Caco-2 (cell line): ENCODE data around the gene LSM14B. TPM values are rescaled to one million over a fixed set of nuclear protein-coding genes. Genes with fewer than 3 reads are reported as not detected.

Experiments used
- BruUV-seq: library from RNA; stranded (reverse); fragments of 400-500 nt; replicated peaks from 2 replicates; lab custom pipeline; 2021; lab: Mats Ljungman, UMichigan
- CTCF ChIA-PET: fragments of 300-600 bp; sonication (Branson Sonifier 250); formaldehyde crosslinking; loops from one replicate; lab custom pipeline; 2022; ENCODE audit warnings: antibody characterized with exemption; lab: Charles Lee
- POLR2A ChIA-PET: fragments of 300-600 bp; sonication (Branson Sonifier 250); formaldehyde crosslinking; loops from one replicate; lab custom pipeline; 2022; ENCODE audit warnings: antibody characterized with exemption; lab: Charles Lee
- DNase-seq, 2 experiments: peaks; one replicate each; pipeline versions ENCODE4 v3.0.0 to v3.0.0-alpha.2; 2020 to 2022
- H3K27me3 ChIP-seq: replicated peaks from 2 replicates; pipeline ENCODE4 v1.6.0; 2011; ENCODE audit warnings: low read length; ENCODE audit not compliant: control insufficient read depth, insufficient read depth
- H3K36me3 ChIP-seq: 2 replicates; pipeline ENCODE4 v1.5.1; 2011; ENCODE audit warnings: low read length; ENCODE audit not compliant: control insufficient read depth, insufficient read depth
- H3K4me1 ChIP-seq: fragments of 250-450 bp; sonication (Bioruptor Pico); 2 replicates; pipeline ENCODE4 v1.5.1; 2020; ENCODE audit warnings: mild to moderate bottlenecking
- H3K4me3 ChIP-seq: 2 replicates; pipeline ENCODE4 v1.5.1; 2011; ENCODE audit warnings: low read depth, mild to moderate bottlenecking, control low read depth, low read length
- H3K9me3 ChIP-seq: fragments of 250-450 bp; sonication (Bioruptor Pico); 2 replicates; pipeline ENCODE4 v1.5.1; 2020; ENCODE audit warnings: mild to moderate bottlenecking, moderate library complexity
- H3K27ac Mint-ChIP-seq: one replicate; pipeline ENCODE4 v1.8.0; 2022; ENCODE audit warnings: mixed read lengths; ENCODE audit not compliant: unreplicated experiment
- H3K27me3 Mint-ChIP-seq: one replicate; pipeline ENCODE4 v1.8.0; 2022; ENCODE audit warnings: mixed read lengths; ENCODE audit not compliant: insufficient read depth, unreplicated experiment
- H3K36me3 Mint-ChIP-seq: one replicate; pipeline ENCODE4 v1.8.0; 2022; ENCODE audit warnings: mild to moderate bottlenecking, mixed read lengths; ENCODE audit not compliant: insufficient read depth, unreplicated experiment
- H3K4me1 Mint-ChIP-seq: one replicate; pipeline ENCODE4 v1.8.0; 2022; ENCODE audit warnings: low read depth, mixed read lengths; ENCODE audit not compliant: unreplicated experiment
- H3K4me3 Mint-ChIP-seq: one replicate; pipeline ENCODE4 v1.8.0; 2022; ENCODE audit warnings: mild to moderate bottlenecking, moderate library complexity, mixed read lengths; ENCODE audit not compliant: unreplicated experiment
- H3K9me3 Mint-ChIP-seq: one replicate; pipeline ENCODE4 v1.8.0; 2022; ENCODE audit warnings: mixed read lengths; ENCODE audit not compliant: unreplicated experiment
- intact Hi-C: fragments of 100-400 bp; cut with micrococcal nuclease; formaldehyde crosslinking; loops from one replicate; pipeline ENCODE4 v1.10.0; 2022; ENCODE audit not compliant: unreplicated experiment
- total RNA-seq: library from RNA; stranded (reverse); gene quantifications from 2 replicates; pipeline ENCODE4 v1.2.3, GENCODE V29; 2022
- TF ChIP-seq, protein P1 (sequence below), 2 experiments: fragments of 200-600 bp in 1 of 2; IDR thresholded peaks; 1 replicate in 1 of 2; 2 replicates in 1 of 2; pipeline versions ENCODE4 v1.5.1 to v1.8.0; 2011 to 2022; ENCODE audit warnings: antibody characterized with exemption in 1 of 2, control low read depth in 1 of 2, inconsistent platforms in 1 of 2, low read depth in 1 of 2, low read length in 1 of 2, mild to moderate bottlenecking in 1 of 2, moderate library complexity in 1 of 2; ENCODE audit not compliant: insufficient read depth in 1 of 2, severe bottlenecking in 1 of 2, unreplicated experiment in 1 of 2

LSM14B gene
- total RNA-seq, 1 experiment from 2014 or later, result 154 TPM

DNA sequence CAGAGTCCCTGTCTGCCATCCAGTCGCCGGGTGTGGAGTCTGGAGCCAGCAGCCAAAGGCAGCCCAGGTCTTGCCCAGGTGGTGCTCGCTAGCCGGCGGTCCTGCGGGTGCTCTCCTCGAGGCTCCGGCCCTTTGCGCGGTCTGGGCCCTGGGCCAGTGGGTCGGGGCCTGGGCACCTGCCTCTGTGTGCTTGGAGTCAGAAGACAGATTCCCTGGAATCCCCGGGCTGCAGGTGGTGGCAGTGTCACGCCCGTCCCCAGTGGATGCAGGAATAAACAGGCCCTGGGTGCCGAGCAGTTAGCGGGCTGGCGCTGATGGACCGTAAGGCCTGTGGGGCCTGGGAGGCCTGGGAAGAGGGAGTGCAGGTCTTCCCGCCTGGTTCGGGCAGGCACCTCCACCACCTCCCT lies 26.6 kb downstream of the LSM14B start:
- TF ChIP-seq, protein P1, sequence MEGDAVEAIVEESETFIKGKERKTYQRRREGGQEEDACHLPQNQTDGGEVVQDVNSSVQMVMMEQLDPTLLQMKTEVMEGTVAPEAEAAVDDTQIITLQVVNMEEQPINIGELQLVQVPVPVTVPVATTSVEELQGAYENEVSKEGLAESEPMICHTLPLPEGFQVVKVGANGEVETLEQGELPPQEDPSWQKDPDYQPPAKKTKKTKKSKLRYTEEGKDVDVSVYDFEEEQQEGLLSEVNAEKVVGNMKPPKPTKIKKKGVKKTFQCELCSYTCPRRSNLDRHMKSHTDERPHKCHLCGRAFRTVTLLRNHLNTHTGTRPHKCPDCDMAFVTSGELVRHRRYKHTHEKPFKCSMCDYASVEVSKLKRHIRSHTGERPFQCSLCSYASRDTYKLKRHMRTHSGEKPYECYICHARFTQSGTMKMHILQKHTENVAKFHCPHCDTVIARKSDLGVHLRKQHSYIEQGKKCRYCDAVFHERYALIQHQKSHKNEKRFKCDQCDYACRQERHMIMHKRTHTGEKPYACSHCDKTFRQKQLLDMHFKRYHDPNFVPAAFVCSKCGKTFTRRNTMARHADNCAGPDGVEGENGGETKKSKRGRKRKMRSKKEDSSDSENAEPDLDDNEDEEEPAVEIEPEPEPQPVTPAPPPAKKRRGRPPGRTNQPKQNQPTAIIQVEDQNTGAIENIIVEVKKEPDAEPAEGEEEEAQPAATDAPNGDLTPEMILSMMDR (IDR thresholded peaks at IDR 0.05; ENCODE audit: insufficient read depth in 1 of 2, low read depth in 1 of 2, low read length in 1 of 2, severe bottlenecking in 1 of 2, unreplicated experiment in 1 of 2), result no peak
- no peak overlapping the region for H3K4me3 ChIP-seq
- intact Hi-C loops, result loop anchor here (10.0 kb wide), 1 partner anchor 256 kb away; the partner anchor contains the start of gene CABLES2
- Mint-ChIP-seq H3K36me3 (peaks cover 61% of the 10 kb centered on the region), H3K9me3 (peaks cover 12% of the 10 kb centered on the region), H3K27me3 (no peaks in the 10 kb centered on the region), H3K4me3 (peak overlapping the region; percentile 34), H3K4me1 (peaks cover 32% of the 10 kb centered on the region), H3K27ac (peak overlapping the region; percentile 73)
- no peaks in the 10 kb centered on the region for H3K9me3 ChIP-seq
- CTCF ChIA-PET, result no interaction called here
- POLR2A ChIA-PET, result interaction anchor here (0.9 kb wide), 1 partner anchor 27 kb away, joined by 5 read pairs; the partner anchor contains the start of gene LSM14B
- peaks cover 2% of the 10 kb centered on the region; the same call in 1 of the 2 replicates for H3K36me3 ChIP-seq
- BruUV-seq, result TSS peak; percentile 89
- no peak for DNase-seq
- H3K27me3 ChIP-seq, result no peaks in the 10 kb centered on the region
- peaks cover 25% of the 10 kb centered on the region for H3K4me1 ChIP-seq

DNA sequence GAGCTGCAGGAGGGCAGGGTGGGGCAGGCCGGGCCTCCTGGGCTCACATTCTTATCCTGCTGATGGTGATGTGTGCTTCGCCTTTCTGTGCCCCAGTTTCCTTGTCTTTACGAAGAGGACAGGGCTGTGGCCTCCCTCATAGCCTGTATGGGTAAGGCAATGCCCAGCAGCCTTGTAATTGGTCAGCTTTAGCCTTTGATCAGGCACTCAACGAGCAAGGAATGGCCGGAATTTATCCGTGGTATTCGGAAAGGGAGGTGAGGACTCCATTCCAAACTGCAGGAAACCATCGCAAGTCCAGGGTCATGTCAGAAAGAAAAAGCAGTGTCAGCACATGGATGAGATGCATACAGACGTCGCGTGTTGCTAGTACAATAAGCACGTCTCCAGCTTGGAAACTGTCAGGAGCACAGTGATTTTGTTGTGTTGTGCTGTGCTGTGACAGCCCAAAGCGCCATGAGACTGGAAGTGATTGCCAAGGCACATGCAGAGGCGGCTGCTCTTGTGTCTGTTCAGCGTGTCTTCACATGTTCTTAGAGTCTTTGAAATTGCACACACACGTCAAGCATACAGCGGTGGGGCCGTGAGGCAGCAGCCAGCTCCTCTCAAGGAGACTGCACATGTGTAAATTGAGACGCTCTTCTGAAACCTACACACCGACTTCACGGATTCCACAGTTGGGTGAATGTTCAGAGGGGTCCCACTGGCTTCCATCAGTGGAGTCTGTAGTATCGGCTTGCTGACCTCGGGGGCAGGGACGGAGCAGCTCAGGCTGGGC lies 27.4 kb downstream of the LSM14B start:
- peak overlapping the region; percentile 34 for H3K4me3 Mint-ChIP-seq
- DNase-seq, result peak; percentile 72 to 87
- intact Hi-C loops, result loop anchor here (10.0 kb wide), 1 partner anchor 255 kb away; the partner anchor contains the start of gene CABLES2
- H3K4me1 ChIP-seq, result peaks cover 22% of the 10 kb centered on the region
- peaks cover 63% of the 10 kb centered on the region for H3K36me3 Mint-ChIP-seq
- H3K27ac Mint-ChIP-seq, result peak overlapping the region; percentile 73
- peaks cover 3% of the 10 kb centered on the region; the same call in 1 of the 2 replicates for H3K36me3 ChIP-seq
- no peaks in the 10 kb centered on the region for H3K9me3 ChIP-seq
- TF ChIP-seq, protein P1 (IDR thresholded peaks at IDR 0.05; ENCODE audit: insufficient read depth in 1 of 2, low read depth in 1 of 2, low read length in 1 of 2, severe bottlenecking in 1 of 2, unreplicated experiment in 1 of 2), result no peak
- POLR2A ChIA-PET, result interaction anchor here (0.9 kb wide), 1 partner anchor 28 kb away, joined by 5 read pairs; the partner anchor contains the start of gene LSM14B
- CTCF ChIA-PET, result no interaction called here
- no peaks in the 10 kb centered on the region for H3K27me3 ChIP-seq
- peaks cover 12% of the 10 kb centered on the region for H3K9me3 Mint-ChIP-seq
- H3K4me3 ChIP-seq, result no peak overlapping the region
- BruUV-seq, result no TSS peak
- H3K4me1 Mint-ChIP-seq, result peaks cover 29% of the 10 kb centered on the region
- H3K27me3 Mint-ChIP-seq, result no peaks in the 10 kb centered on the region

DNA sequence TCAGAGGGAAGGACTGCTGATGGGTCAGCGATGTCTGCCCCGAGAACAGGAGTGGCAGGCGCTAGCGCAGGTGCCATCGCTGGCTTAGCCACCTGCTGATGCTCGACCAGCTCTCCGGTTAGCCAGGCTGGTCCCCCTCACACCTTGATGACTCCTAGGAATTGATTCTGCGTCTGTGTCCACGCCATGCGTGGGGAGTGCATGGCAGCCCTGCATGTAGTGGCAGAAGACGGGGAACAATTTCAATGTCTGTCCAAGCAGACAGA lies 28.0 kb downstream of the LSM14B start:
- H3K4me3 Mint-ChIP-seq, result no peak overlapping the region
- no peaks in the 10 kb centered on the region for H3K9me3 ChIP-seq
- peaks cover 2% of the 10 kb centered on the region; the same call in 1 of the 2 replicates for H3K36me3 ChIP-seq
- H3K9me3 Mint-ChIP-seq, result peaks cover 12% of the 10 kb centered on the region
- intact Hi-C loops, result no loop called here
- TF ChIP-seq, protein P1 (IDR thresholded peaks at IDR 0.05; ENCODE audit: insufficient read depth in 1 of 2, low read depth in 1 of 2, low read length in 1 of 2, severe bottlenecking in 1 of 2, unreplicated experiment in 1 of 2), result no peak
- no peak for DNase-seq
- peaks cover 24% of the 10 kb centered on the region for H3K4me1 Mint-ChIP-seq
- peaks cover 22% of the 10 kb centered on the region for H3K4me1 ChIP-seq
- CTCF ChIA-PET, result no interaction called here
- H3K36me3 Mint-ChIP-seq, result peaks cover 64% of the 10 kb centered on the region
- peak overlapping the region; percentile 73 for H3K27ac Mint-ChIP-seq
- H3K27me3 ChIP-seq, result no peaks in the 10 kb centered on the region
- POLR2A ChIA-PET, result no interaction called here
- no peak overlapping the region for H3K4me3 ChIP-seq
- no TSS peak for BruUV-seq
- no peaks in the 10 kb centered on the region for H3K27me3 Mint-ChIP-seq
